Left lung (tissue), 10 donors: ENCODE measurements around the gene RPE65. TPM values are rescaled to one million over a fixed set of nuclear protein-coding genes. Genes with fewer than 3 reads are reported as not detected.
"Not testable (repeated sequence)": the region's sequence is repeated elsewhere in the genome, so short reads cannot be mapped to it uniquely, and the experiment has no call there.

Experiments used
- ATAC-seq: fragments of 200-7000 bp; cut with Tn5 transposase; one replicate; pipeline ENCODE4 v1.9.1; 2020; ENCODE audit warnings: moderate library complexity
- DNase-seq, 4 donors: peaks; one replicate each; pipeline ENCODE4 v3.0.0-alpha.2; 2013 to 2020
- H3K27ac ChIP-seq, 2 donors: fragments of 200-600 bp; sonication (generic) in 1 of 2; one replicate each; pipeline versions ENCODE4 v1.5.0 to v1.8.0; 2020 to 2021
- H3K27me3 ChIP-seq, 2 donors: fragments of 200-600 bp; sonication (generic) in 1 of 2; one replicate each; pipeline versions ENCODE4 v1.5.0 to v1.8.0; 2020 to 2021
- H3K36me3 ChIP-seq, 2 donors: fragments of 200-600 bp; sonication (generic) in 1 of 2; one replicate each; pipeline versions ENCODE4 v1.5.0 to v1.8.0; 2020 to 2021
- H3K4me1 ChIP-seq, 2 donors: fragments of 200-600 bp; one replicate each; pipeline ENCODE4 v1.8.0; 2021
- H3K4me3 ChIP-seq, 2 donors: fragments of 200-600 bp; sonication (generic) in 1 of 2; one replicate each; pipeline versions ENCODE4 v1.5.0 to v1.8.0; 2020 to 2021; ENCODE audit warnings: mild to moderate bottlenecking in 1 of 2
- H3K9me3 ChIP-seq, 2 donors: fragments of 200-600 bp; sonication (generic) in 1 of 2; one replicate each; pipeline versions ENCODE4 v1.5.0 to v1.8.0; 2020 to 2021
- intact Hi-C, 2 donors: fragments of 100-400 bp; cut with DNase I; formaldehyde crosslinking; loops; one replicate each; pipeline versions ENCODE4 v1.11.2 to v1.14.2; 2022
- polyA plus RNA-seq, 6 donors: library from polyadenylated mRNA; unstranded; fragments of 120-200 nt; gene quantifications; one replicate each; pipeline ENCODE4 v1.2.1, GENCODE V29; 2013; ENCODE audit not compliant: insufficient read length in 6 of 6
- total RNA-seq, 2 donors: library from RNA; stranded (reverse); fragmentation: NEBNext Ultra II Directional; extraction: Animal tissue kit (Norgen Biotek cat#: 25700); gene quantifications; one replicate each; pipeline ENCODE4 v1.2.1, GENCODE V29; 2021
- TF ChIP-seq, protein P1 (sequence below), 2 donors: fragments of 200-600 bp; sonication (generic) in 1 of 2; IDR thresholded peaks; one replicate each; pipeline versions ENCODE4 v1.5.0 to v1.8.0; 2021; ENCODE audit warnings: antibody characterized with exemption in 2 of 2
- donor health status: DM: no; HTN: yes; CAD: no.
- donor health status: DM: no; HTN: no; CAD: no.

RPE65 gene
- total and polyA plus RNA-seq, 8 donors: 0.13 to 0.38 (median 0.25) TPM; not detected in 2

DNA sequence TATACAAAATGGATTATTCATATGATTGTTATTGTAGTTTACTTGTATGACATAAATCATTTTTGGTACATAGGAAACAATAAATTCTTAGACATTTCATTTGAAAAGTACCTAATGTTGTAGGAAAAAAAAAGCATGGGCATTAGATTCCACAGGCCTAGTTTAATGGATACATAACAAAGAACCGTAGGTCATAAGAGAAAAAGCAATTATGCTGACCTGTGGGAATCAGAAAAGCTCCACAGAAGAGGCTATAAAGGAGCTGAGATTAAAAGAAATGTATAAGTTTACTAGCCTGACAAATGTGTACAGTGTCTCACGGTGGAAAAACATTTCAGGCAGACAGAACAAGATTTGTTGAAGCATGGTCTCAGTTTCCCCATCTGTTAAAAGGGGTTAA is 43.4 kb upstream of the RPE65 start:
- intact Hi-C loops: no loop called here
- H3K27ac ChIP-seq: no peak overlapping the region
- H3K27me3 ChIP-seq: no peaks in the 10 kb centered on the region
- ATAC-seq (no peak), DNase-seq (no peak)
- H3K4me1 ChIP-seq: peaks cover 4 to 16% of the 10 kb centered on the region in 2 donors
- H3K4me3 ChIP-seq: no peak overlapping the region
- TF ChIP-seq, protein P1, sequence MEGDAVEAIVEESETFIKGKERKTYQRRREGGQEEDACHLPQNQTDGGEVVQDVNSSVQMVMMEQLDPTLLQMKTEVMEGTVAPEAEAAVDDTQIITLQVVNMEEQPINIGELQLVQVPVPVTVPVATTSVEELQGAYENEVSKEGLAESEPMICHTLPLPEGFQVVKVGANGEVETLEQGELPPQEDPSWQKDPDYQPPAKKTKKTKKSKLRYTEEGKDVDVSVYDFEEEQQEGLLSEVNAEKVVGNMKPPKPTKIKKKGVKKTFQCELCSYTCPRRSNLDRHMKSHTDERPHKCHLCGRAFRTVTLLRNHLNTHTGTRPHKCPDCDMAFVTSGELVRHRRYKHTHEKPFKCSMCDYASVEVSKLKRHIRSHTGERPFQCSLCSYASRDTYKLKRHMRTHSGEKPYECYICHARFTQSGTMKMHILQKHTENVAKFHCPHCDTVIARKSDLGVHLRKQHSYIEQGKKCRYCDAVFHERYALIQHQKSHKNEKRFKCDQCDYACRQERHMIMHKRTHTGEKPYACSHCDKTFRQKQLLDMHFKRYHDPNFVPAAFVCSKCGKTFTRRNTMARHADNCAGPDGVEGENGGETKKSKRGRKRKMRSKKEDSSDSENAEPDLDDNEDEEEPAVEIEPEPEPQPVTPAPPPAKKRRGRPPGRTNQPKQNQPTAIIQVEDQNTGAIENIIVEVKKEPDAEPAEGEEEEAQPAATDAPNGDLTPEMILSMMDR (IDR thresholded peaks at IDR 0.05): no peak
- H3K9me3 ChIP-seq: no peaks in the 10 kb centered on the region
- no peaks in the 10 kb centered on the region for H3K36me3 ChIP-seq

GRCh38 chr1:68492255-68492654 is 42.5 kb upstream of the RPE65 start:
- intact Hi-C loops, ATAC-seq, DNase-seq: not testable (repeated sequence)

DNA sequence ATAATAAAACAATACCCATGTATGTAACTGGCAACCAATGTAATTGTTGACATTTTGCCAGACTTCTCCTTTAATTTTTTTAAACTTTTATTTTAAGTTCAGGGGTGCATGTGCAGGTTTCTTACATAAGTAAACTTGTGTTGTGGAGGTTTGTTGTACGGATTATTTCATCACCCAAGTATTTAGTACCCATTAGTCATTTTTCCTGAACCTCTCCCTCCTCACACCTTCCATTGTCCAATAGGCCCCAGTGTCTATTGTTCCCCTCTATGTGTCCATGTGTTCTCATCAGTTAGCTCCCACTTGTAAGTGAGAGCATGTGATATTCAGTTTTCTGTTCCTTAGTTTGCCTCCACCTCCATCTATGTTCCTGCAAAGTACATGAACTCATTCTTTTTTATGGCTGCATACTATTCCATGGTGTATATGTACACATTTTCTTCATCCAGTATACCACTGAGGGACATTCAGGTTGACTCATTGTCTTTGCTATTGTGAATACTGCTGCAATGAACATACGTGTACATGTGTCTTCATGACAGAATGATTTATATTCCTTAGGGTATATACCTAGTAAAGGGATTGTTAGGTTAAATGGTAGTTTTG is 40.4 kb upstream of the RPE65 start:
- TF ChIP-seq, protein P1 (IDR thresholded peaks at IDR 0.05): no peak
- intact Hi-C loops: no loop called here

More at GRCh38 chr1:68492255-68492654, 42.5 kb upstream of the RPE65 start:
- not testable (repeated sequence) for H3K27ac ChIP-seq, H3K27me3 ChIP-seq, H3K36me3 ChIP-seq, H3K9me3 ChIP-seq, H3K4me3 ChIP-seq
- H3K4me1 ChIP-seq: peaks cover 4 to 13% of the 10 kb centered on the region in 2 donors

GRCh38 chr1:68485431-68486022 is 35.8 kb upstream of the RPE65 start:
- no peak for DNase-seq
- H3K36me3 ChIP-seq: no peaks in the 10 kb centered on the region
- no peaks in the 10 kb centered on the region for H3K4me1 ChIP-seq
- H3K27ac ChIP-seq: no peak overlapping the region
- H3K27me3 ChIP-seq: no peaks in the 10 kb centered on the region
- ATAC-seq: no peak
- no peak overlapping the region for H3K4me3 ChIP-seq
- TF ChIP-seq, protein P1 (IDR thresholded peaks at IDR 0.05): no peak
- H3K9me3 ChIP-seq: no peaks in the 10 kb centered on the region
- intact Hi-C loops: no loop called here

More for the DNA sequence above, 40.4 kb upstream of the RPE65 start:
- H3K27ac ChIP-seq: no peak overlapping the region
- no peaks in the 10 kb centered on the region for H3K27me3 ChIP-seq
- DNase-seq: no peak
- H3K4me3 ChIP-seq: no peak overlapping the region
- H3K9me3 ChIP-seq: no peaks in the 10 kb centered on the region
- no peak for ATAC-seq
- no peaks in the 10 kb centered on the region for H3K4me1 ChIP-seq
- no peaks in the 10 kb centered on the region for H3K36me3 ChIP-seq

DNA sequence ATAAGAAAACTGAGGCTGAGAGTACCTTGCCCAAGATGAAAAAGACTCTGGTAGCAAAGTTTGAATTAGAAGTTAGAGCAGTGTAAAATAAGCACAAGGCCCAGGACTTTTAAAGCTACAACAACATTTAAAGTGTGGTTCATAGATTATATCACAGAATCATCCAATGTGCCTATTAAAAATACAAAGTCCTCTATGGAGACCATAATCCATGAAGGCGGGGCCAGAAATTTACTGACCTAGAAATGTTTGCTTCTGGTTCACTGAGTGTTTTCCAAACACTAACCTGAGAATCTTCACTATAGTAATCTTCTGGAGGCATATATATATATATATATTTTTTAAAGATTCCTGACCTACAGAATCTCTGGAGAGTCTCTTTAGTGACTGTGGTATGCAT is 34.9 kb upstream of the RPE65 start:
- TF ChIP-seq, protein P1 (IDR thresholded peaks at IDR 0.05): no peak
- Histone ChIP-seq H3K9me3 (no peaks in the 10 kb centered on the region), H3K27me3 (no peaks in the 10 kb centered on the region), H3K4me1 (no peaks in the 10 kb centered on the region), H3K4me3 (no peak overlapping the region), H3K27ac (no peak overlapping the region), H3K36me3 (no peaks in the 10 kb centered on the region)
- DNase-seq (no peak), ATAC-seq (no peak)
- intact Hi-C loops: no loop called here
